ENCODE measurements around the gene ERC2.

ERC2 gene

DNA sequence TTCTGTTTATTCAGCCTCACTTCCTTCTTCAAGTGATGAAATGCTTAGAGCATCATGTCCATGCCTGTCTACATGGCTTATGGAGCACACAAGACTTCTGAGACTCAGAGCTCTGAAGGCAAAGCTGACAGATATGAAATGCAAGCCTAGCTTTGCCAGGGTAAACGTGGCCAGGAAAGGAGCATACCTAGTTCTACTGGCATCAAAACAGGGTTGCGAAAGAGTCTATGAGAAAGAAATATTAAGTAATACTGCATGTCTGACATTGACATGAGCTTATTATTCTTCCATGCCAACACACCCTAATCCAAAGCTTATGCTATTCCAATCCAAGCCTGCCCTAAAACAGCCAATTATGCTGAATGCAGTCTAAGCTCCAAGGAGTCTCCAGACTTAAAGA, 391.5 kb downstream of the ERC2 start:
- TF ChIP-seq YY1 (IDR thresholded peaks at IDR 0.05; ENCODE audit: low read depth) (no peak), CREB1 (IDR thresholded peaks at IDR 0.05; ENCODE audit: low read depth) (no peak), MAX (IDR thresholded peaks at IDR 0.05) (no peak), EP300 (IDR thresholded peaks at IDR 0.05; ENCODE audit: borderline replicate concordance) (no peak), ZBTB7A (IDR thresholded peaks at IDR 0.05; ENCODE audit: low read depth) (no peak), TAF1 (IDR thresholded peaks at IDR 0.05; ENCODE audit: low read depth) (no peak), NFIC (IDR thresholded peaks at IDR 0.05) (no peak), EGR1 (IDR thresholded peaks at IDR 0.05) (no peak), TEAD4 (IDR thresholded peaks at IDR 0.05) (no peak), FOXM1 (IDR thresholded peaks at IDR 0.05; ENCODE audit: borderline replicate concordance, low read depth) (no peak), CEBPB (IDR thresholded peaks at IDR 0.05) (no peak), RAD21 (IDR thresholded peaks at IDR 0.05; ENCODE audit: low read depth) (no peak), TCF12 (IDR thresholded peaks at IDR 0.05; ENCODE audit: low read depth) (no peak), USF1 (IDR thresholded peaks at IDR 0.05) (no peak)
- TF ChIP-seq, protein P1, sequence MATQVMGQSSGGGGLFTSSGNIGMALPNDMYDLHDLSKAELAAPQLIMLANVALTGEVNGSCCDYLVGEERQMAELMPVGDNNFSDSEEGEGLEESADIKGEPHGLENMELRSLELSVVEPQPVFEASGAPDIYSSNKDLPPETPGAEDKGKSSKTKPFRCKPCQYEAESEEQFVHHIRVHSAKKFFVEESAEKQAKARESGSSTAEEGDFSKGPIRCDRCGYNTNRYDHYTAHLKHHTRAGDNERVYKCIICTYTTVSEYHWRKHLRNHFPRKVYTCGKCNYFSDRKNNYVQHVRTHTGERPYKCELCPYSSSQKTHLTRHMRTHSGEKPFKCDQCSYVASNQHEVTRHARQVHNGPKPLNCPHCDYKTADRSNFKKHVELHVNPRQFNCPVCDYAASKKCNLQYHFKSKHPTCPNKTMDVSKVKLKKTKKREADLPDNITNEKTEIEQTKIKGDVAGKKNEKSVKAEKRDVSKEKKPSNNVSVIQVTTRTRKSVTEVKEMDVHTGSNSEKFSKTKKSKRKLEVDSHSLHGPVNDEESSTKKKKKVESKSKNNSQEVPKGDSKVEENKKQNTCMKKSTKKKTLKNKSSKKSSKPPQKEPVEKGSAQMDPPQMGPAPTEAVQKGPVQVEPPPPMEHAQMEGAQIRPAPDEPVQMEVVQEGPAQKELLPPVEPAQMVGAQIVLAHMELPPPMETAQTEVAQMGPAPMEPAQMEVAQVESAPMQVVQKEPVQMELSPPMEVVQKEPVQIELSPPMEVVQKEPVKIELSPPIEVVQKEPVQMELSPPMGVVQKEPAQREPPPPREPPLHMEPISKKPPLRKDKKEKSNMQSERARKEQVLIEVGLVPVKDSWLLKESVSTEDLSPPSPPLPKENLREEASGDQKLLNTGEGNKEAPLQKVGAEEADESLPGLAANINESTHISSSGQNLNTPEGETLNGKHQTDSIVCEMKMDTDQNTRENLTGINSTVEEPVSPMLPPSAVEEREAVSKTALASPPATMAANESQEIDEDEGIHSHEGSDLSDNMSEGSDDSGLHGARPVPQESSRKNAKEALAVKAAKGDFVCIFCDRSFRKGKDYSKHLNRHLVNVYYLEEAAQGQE (IDR thresholded peaks at IDR 0.05; ENCODE audit: low read depth), result no peak

- TF ChIP-seq RAD21 (IDR thresholded peaks at IDR 0.05; ENCODE audit: low read depth), result no peak
- TF ChIP-seq ZBTB7A (IDR thresholded peaks at IDR 0.05; ENCODE audit: low read depth), result no peak
- no peak for TF ChIP-seq TAF1 (IDR thresholded peaks at IDR 0.05; ENCODE audit: low read depth)
- TF ChIP-seq YY1 (IDR thresholded peaks at IDR 0.05; ENCODE audit: low read depth), result no peak
- TF ChIP-seq CEBPB (IDR thresholded peaks at IDR 0.05), result no peak
- TF ChIP-seq, protein P1 (IDR thresholded peaks at IDR 0.05; ENCODE audit: low read depth), result no peak
- TF ChIP-seq EGR1 (IDR thresholded peaks at IDR 0.05), result no peak
- TF ChIP-seq EP300 (IDR thresholded peaks at IDR 0.05; ENCODE audit: borderline replicate concordance), result no peak
- TF ChIP-seq TEAD4 (IDR thresholded peaks at IDR 0.05), result no peak
- TF ChIP-seq FOXM1 (IDR thresholded peaks at IDR 0.05; ENCODE audit: borderline replicate concordance, low read depth), result no peak
- no peak for TF ChIP-seq MAX (IDR thresholded peaks at IDR 0.05)
- TF ChIP-seq TCF12 (IDR thresholded peaks at IDR 0.05; ENCODE audit: low read depth), result no peak
- no peak for TF ChIP-seq USF1 (IDR thresholded peaks at IDR 0.05)
- no peak for TF ChIP-seq CREB1 (IDR thresholded peaks at IDR 0.05; ENCODE audit: low read depth)
- no peak for TF ChIP-seq NFIC (IDR thresholded peaks at IDR 0.05)
Measured at GRCh38 chr3:56075089-56075488, 393.2 kb downstream of the ERC2 start.

DNA sequence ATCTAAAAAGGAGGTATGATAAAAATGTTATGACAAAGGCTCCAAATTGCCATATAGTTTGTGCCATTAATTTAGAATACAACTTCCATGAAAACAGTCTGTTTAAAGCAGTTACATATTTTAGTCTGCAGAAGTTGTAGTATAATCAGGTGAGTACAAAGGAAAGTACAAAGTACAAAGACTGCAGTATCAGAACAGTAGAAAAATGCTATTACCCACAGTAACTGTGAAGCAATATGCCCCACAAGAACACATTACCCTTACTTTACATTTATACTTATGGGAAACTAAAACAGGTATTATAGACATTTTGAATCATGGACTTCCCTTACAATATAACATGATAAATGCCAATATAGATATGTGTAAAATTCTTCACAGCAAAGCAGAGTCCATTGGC, 398.5 kb downstream of the ERC2 start:
- TF ChIP-seq CREB1 (IDR thresholded peaks at IDR 0.05; ENCODE audit: low read depth) (no peak), TCF12 (IDR thresholded peaks at IDR 0.05; ENCODE audit: low read depth) (no peak), YY1 (IDR thresholded peaks at IDR 0.05; ENCODE audit: low read depth) (no peak)

DNA sequence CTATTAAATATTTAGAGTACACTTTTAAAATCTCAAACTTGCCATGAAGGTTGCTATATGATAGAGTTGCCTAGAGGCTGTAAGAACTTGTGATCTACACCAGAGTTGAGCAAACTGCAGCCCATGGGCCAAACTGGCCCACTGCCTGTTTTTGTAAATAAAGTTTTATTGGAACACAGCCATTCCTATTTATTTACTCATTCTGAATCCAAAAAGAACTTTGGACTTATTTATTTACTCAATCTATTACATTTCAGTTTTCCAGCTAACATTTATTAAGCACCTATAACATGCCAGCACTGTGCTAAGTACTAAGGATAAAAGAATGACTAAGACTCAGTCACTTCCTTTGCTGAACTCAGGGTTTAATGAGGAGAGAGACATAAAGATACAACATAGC, 403.6 kb downstream of the ERC2 start:
- TF ChIP-seq CEBPB (IDR thresholded peaks at IDR 0.05) (no peak), TAF1 (IDR thresholded peaks at IDR 0.05; ENCODE audit: low read depth) (no peak), EGR1 (IDR thresholded peaks at IDR 0.05) (no peak), RAD21 (IDR thresholded peaks at IDR 0.05; ENCODE audit: low read depth) (no peak), MAX (IDR thresholded peaks at IDR 0.05) (no peak)

DNA sequence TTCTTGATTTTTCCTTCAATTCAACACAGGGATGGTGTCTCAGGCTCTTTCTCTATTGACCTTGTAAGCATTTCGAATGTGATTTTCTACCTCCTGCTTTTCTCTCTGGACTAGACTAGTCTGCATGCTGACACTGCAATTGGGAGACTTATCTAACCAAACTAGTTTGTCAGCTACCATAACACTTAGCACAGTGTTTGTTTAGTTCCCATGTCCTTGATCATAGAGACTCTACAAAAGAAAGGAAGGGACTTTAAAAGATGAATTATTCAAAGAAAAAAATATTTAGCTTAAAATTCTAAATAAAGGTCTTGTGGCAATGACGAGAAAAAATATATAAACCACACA, 407.0 kb downstream of the ERC2 start:
- no peak for TF ChIP-seq FOXM1 (IDR thresholded peaks at IDR 0.05; ENCODE audit: borderline replicate concordance, low read depth)
- TF ChIP-seq TEAD4 (IDR thresholded peaks at IDR 0.05), result no peak
- no peak for TF ChIP-seq EP300 (IDR thresholded peaks at IDR 0.05; ENCODE audit: borderline replicate concordance)
- no peak for TF ChIP-seq MAX (IDR thresholded peaks at IDR 0.05)
- no peak for TF ChIP-seq EGR1 (IDR thresholded peaks at IDR 0.05)
- TF ChIP-seq ZBTB7A (IDR thresholded peaks at IDR 0.05; ENCODE audit: low read depth), result no peak
- TF ChIP-seq RAD21 (IDR thresholded peaks at IDR 0.05; ENCODE audit: low read depth), result no peak
- TF ChIP-seq USF1 (IDR thresholded peaks at IDR 0.05), result no peak
- TF ChIP-seq TAF1 (IDR thresholded peaks at IDR 0.05; ENCODE audit: low read depth), result no peak
- TF ChIP-seq TCF12 (IDR thresholded peaks at IDR 0.05; ENCODE audit: low read depth), result no peak
- no peak for TF ChIP-seq CEBPB (IDR thresholded peaks at IDR 0.05)
- TF ChIP-seq NFIC (IDR thresholded peaks at IDR 0.05), result no peak
- no peak for TF ChIP-seq CREB1 (IDR thresholded peaks at IDR 0.05; ENCODE audit: low read depth)
- TF ChIP-seq YY1 (IDR thresholded peaks at IDR 0.05; ENCODE audit: low read depth), result no peak
- TF ChIP-seq, protein P1 (IDR thresholded peaks at IDR 0.05; ENCODE audit: low read depth), result no peak

All from Ishikawa (cell line).